Measurements from ENCODE around the gene TIMM17B.
"Not testable (repeated sequence)": the region's sequence is repeated elsewhere in the genome, so short reads cannot be mapped to it uniquely, and the experiment has no call there.

TIMM17B gene

DNA sequence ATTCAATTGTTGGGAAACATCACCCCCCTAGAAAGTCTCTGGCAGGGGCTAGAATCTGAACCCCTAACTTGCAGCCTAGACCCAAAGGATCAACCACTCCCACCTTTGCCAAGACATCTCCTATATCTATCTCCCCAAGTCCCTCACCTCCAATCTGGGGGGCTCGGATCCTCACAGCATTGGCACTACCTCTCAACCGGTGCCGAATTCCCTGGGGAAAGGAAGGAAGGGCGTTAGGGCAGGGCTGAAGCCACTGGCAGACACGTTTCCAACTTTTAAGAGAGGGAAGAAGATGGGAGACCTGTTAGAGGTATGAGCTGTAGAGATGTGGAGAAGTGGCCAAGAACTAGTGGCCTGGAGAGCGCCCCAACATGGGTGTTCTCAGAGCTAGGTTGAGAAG lies 2.7 kb downstream of the TIMM17B start:
- no peak overlapping the region for H3K27ac Mint-ChIP-seq
- no peaks in the 10 kb centered on the region for H3K9me3 Mint-ChIP-seq
- CTCF ChIA-PET = no interaction called here
- H3K4me1 Mint-ChIP-seq = peaks cover 47% of the 10 kb centered on the region
- H3K27me3 Mint-ChIP-seq = no peaks in the 10 kb centered on the region
- H3K36me3 Mint-ChIP-seq = peaks cover 10% of the 10 kb centered on the region
- H3K4me3 Mint-ChIP-seq = no peak overlapping the region
- DNase-seq = no peak

DNA sequence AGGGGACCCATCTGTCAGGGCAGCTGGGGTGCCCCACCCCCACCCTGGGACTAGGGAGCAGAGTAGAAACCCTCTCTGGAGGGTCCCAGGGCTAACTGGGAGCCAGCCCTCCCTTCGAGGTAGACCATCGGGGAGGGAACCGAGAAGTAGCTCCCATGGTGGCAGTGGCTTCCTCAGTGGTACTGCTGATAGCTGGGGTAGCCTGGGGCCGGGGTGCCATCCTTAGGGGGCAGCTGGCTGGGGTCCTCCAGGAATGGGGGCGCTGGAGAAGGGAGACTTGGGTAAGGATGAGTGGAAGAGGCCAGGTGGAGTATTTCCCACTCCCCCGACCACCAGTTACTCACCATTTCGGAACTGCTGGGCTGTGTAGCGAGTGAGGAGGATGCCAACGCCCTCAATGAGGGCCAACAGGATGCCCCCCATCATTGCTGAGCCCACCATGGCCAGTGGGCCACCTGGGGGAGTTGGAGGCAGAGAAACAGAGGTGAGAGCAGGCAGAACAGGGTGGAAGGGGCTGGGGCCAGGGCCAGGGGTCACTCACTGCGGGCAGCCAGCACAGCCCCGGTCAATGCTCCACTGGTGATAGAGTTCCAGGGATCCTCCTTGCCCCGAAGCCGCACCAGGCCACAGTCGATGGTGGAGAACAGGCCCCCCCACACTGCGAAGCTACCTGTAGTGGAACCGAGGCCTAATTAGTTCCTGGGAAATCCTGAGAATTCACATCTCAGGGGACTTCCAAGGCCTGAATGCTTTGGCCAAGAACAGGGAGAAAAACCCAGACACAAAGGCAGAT lies 3.8 kb downstream of the TIMM17B start:
- DNase-seq = no peak
- Mint-ChIP-seq H3K36me3 (peaks cover 10% of the 10 kb centered on the region), H3K9me3 (no peaks in the 10 kb centered on the region), H3K27ac (no peak overlapping the region), H3K4me3 (no peak overlapping the region), H3K27me3 (no peaks in the 10 kb centered on the region), H3K4me1 (peaks cover 42% of the 10 kb centered on the region)
- CTCF ChIA-PET = interaction anchor here (1.3 kb wide), 1 partner anchor 53 kb away, joined by 6 read pairs; no protein-coding TSS in a partner anchor

DNA sequence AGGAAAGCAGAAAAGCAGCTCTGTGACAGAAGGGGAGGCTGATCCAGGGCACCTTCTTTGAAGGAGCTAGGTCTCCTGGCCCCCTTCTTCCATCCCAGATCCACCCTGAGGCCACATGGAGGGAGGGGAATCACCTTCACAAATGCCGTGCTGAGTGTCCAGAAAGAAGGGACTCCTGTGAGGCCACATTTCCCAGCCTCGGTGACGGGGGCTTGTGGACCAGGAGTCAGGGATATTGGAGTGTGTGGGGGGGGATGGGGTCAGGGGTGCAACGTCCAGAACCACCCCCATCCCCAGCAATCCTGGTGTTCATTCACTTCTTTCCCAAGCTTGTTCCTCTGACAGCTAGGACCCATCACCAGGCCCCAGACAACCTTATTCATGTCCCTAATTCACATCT lies 4.7 kb downstream of the TIMM17B start:
- H3K9me3 Mint-ChIP-seq = no peaks in the 10 kb centered on the region
- H3K36me3 Mint-ChIP-seq = peaks cover 10% of the 10 kb centered on the region
- no peak for DNase-seq
- H3K27me3 Mint-ChIP-seq = no peaks in the 10 kb centered on the region
- CTCF ChIA-PET = interaction anchor here (1.6 to 1.9 kb wide), 2 partner anchors 19 to 49 kb away, joined by 4 to 6 read pairs; partner anchors contain the start of gene SLC35A2
- H3K27ac Mint-ChIP-seq = peak overlapping the region; percentile 33
- H3K4me1 Mint-ChIP-seq = peaks cover 37% of the 10 kb centered on the region
- no peak overlapping the region for H3K4me3 Mint-ChIP-seq

DNA sequence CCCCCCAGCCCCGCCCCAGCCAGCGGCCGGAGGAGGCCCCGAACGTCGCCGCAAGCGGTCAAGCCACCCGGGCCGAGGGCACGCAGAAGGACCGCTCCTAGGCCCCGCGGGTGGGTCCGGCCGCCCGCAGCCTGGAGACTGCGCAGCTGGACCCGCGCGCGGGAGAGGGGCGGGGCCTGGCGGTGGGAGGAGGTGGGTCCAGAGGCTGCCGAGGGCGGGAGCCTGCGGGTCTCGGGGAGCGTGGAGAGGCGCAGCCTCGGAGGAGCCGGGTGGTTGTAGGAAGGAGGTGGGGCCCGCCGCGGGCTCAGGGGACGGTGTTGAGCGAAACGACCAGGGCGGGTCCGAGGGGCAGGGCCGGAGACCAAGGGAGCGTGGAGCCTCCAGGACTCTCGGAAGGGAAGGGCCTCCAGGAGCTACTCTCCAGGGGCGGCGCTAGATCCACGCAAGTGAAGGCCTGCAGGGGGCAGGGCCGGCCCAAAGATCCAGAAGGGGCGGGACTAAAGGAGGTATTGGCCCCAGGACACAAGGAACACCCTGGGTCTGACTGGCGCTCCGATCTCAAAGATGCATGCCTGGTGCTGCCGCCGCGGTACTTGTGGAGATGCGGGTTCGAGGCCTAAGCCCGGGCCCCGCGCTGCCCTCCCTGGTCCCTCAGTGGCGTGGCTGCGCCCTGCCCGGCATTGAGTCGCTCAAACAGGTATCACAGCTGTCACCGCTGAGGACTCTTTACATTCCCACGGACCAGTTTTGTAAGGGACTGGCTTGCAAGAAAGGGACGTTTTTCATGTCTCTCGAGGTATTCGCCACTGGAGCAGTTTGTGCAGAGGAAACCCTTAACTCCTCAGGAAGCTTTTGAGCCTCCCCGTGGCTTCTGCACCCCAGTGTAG lies 5.9 kb downstream of the TIMM17B start:
- peak overlapping the region; percentile 91 for H3K4me3 Mint-ChIP-seq
- H3K4me1 Mint-ChIP-seq = peaks cover 33% of the 10 kb centered on the region
- peak overlapping the region; percentile 83 for H3K27ac Mint-ChIP-seq
- CTCF ChIA-PET = interaction anchor here (1.0 to 1.9 kb wide), 7 partner anchors 16 to 244 kb away, joined by 3 to 8 read pairs (median 4); partner anchors contain the start of gene SLC35A2
- no peaks in the 10 kb centered on the region for H3K9me3 Mint-ChIP-seq
- peak; percentile 85 for DNase-seq
- peaks cover 9% of the 10 kb centered on the region for H3K36me3 Mint-ChIP-seq
- no peaks in the 10 kb centered on the region for H3K27me3 Mint-ChIP-seq

DNA sequence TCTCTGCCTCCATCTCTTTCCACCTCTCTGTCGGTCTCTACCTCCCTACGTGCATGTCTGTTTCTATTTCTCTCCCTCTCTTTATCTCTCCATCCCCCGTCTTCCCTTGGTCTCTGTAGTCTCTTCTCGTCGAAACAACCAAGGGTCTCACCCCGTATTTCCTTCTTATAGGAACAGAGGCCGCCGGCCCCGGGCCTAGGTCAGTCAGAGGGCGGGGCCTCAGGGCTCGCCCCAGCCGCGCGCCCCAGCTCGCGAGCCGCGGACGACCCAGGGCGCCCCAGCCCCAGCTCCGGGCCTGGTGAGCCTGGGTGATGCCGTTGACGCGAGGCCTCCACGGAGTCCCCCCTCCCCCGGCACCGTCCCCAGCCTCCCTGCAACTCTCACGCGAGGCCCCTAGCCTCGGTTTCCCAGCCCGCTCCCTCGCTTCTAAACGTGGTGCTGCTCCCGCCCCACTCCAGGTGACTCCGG lies 6.6 kb downstream of the TIMM17B start:
- Mint-ChIP-seq H3K27ac (peak overlapping the region; percentile 85), H3K4me3 (peak overlapping the region; percentile 91), H3K27me3 (no peaks in the 10 kb centered on the region), H3K36me3 (peaks cover 9% of the 10 kb centered on the region), H3K4me1 (peaks cover 28% of the 10 kb centered on the region), H3K9me3 (no peaks in the 10 kb centered on the region)
- CTCF ChIA-PET = interaction anchor here (1.0 to 1.9 kb wide), 6 partner anchors 16 to 243 kb away, joined by 3 to 8 read pairs (median 5); partner anchors contain the start of gene SLC35A2
- DNase-seq = no peak

DNA sequence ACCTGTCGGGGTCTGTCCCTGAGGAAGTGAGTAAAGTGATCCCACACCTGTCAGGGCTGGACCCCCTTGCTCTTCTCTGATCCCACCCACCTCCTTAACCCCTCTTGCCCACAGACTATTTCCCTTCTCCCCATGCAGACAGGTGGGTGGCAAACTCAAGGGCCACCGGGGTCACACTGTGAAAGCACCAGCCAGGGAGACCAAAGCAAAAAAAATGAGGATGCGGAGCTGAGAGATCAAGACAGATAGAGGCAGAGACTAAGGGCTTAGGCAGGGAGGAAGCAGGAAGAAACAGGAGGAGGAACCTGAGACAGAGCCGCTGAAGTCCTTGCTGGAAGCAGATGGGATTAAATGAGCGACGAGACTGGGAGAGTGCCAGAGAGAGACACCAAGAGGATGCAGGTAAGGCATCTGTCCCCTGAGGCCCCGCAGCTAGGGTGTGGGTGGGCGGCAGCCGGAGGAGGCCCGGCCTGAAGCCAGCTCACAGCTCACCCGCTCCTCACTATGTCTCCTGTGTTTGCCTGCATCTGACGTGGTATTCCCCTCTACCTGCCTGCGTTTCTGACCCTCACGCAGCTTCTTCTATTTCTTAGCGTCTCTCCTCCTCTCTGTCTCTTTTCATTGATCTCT lies 7.2 kb downstream of the TIMM17B start:
- CTCF ChIA-PET = interaction anchor here (1.5 kb wide), 1 partner anchor 50 kb away, joined by 7 read pairs; no protein-coding TSS in a partner anchor
- H3K4me3 Mint-ChIP-seq = peak overlapping the region; percentile 91
- peaks cover 9% of the 10 kb centered on the region for H3K36me3 Mint-ChIP-seq
- H3K4me1 Mint-ChIP-seq = peaks cover 27% of the 10 kb centered on the region
- no peaks in the 10 kb centered on the region for H3K27me3 Mint-ChIP-seq
- H3K27ac Mint-ChIP-seq = peak overlapping the region; percentile 85
- no peaks in the 10 kb centered on the region for H3K9me3 Mint-ChIP-seq
- no peak for DNase-seq

DNA sequence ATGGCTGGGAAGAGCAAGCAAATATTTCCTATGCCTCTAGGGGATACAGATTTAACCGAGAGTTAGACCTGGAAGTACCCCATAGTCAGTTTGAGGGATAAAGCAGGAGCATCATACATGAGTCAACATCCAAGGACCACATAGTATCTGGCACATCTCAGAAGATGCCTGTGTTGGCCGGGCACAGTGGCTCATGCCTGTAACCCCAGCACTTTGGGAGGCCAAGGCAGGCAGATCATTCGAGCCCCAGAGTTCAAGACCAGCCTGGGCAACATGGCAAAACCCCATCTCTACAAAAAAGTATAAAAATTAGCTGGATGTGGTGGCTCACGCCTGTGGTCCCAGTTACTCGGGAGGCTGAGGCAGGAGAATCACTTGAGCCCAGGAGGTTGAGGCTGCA lies 11.0 kb downstream of the TIMM17B start:
- H3K36me3 Mint-ChIP-seq, H3K27ac Mint-ChIP-seq, DNase-seq, H3K4me3 Mint-ChIP-seq, H3K27me3 Mint-ChIP-seq, H3K4me1 Mint-ChIP-seq, H3K9me3 Mint-ChIP-seq: not testable (repeated sequence)
- CTCF ChIA-PET = interaction anchor here (0.6 kb wide), 1 partner anchor 17 kb away, joined by 3 read pairs; no protein-coding TSS in a partner anchor

DNA sequence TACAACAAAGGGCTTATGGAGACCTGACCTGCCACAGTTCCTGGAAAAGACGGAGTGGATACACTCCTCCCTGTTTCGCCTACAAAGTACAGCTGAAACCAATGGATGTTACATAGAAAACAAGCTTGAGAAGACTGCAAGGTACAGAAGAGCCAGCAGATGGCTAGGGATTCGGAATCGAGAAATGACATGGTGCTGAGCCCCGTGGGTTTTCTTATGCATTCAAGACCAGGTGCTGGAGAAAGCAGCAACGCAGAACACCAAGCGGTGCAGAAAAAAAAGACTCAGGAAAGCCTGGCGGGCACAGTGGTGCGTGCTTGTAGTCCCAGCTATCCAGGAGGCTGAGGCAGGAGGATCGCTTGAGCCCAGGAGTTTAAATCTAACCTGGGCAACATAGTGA lies 13.8 kb downstream of the TIMM17B start:
- CTCF ChIA-PET = no interaction called here
- no peak overlapping the region for H3K4me3 Mint-ChIP-seq
- no peaks in the 10 kb centered on the region for H3K36me3 Mint-ChIP-seq
- no peaks in the 10 kb centered on the region for H3K4me1 Mint-ChIP-seq
- H3K27me3 Mint-ChIP-seq = peaks cover 10% of the 10 kb centered on the region
- H3K9me3 Mint-ChIP-seq = no peaks in the 10 kb centered on the region
- DNase-seq = no peak
- no peak overlapping the region for H3K27ac Mint-ChIP-seq

DNA sequence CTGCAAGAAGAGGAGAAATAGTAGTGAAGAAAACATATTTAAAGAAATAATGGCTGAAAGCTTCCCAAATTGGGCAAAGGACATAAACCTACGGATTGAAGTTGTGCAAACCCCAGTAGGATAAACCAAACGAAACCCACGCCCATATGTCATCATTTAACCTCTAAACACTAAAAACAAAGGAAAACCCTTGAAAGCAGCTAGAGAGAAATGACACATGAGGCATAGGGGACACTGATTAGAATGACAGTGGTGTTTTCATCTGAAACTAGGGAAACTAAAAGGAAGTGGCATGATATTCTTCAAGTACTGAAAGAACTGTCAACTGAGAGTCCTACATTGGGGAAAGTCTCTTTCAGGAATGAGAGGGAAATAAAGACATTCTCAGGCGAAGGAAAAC lies 20.6 kb downstream of the TIMM17B start:
- H3K4me1 Mint-ChIP-seq, H3K36me3 Mint-ChIP-seq, H3K27ac Mint-ChIP-seq, CTCF ChIA-PET, H3K27me3 Mint-ChIP-seq, H3K9me3 Mint-ChIP-seq, H3K4me3 Mint-ChIP-seq, DNase-seq: not testable (repeated sequence)

DNA sequence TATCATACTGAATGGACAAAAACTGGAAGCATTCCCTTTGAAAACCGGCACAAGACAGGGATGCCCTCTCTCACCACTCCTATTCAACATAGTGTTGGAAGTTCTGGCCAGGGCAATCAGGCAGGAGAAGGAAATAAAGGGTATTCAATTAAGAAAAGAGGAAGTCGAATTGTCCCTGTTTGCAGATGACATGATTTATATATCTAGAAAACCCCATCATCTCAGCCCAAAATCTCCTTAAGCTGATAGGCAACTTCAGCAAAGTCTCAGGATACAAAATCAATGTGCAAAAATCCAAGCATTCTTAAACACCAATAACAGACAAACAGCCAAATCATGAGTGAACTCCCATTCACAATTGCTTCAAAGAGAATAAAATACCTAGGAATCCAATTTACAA lies 25.6 kb downstream of the TIMM17B start:
- CTCF ChIA-PET, H3K4me3 Mint-ChIP-seq, H3K27ac Mint-ChIP-seq, H3K9me3 Mint-ChIP-seq, DNase-seq, H3K4me1 Mint-ChIP-seq, H3K36me3 Mint-ChIP-seq: not testable (repeated sequence)
- H3K27me3 Mint-ChIP-seq = peaks cover 18% of the 10 kb centered on the region

DNA sequence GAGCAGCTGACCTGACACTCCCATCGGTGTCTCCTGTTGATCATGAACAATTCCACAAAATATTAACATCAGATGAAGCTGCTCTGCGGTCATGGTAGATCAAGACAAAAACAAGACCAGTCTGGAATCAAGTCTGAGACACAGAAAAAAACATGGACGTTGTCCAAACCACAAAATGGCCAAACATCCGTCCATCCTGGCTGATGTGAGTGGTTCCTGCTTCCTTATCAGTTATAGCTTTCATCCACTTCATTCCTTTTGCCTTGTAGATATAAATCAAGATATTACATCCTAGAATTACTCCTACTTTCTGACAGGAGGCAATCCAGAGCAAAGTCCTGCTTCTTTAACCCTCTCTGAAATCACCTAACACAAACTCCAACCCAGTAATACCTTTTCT lies 33.4 kb downstream of the TIMM17B start:
- CTCF ChIA-PET = interaction anchor here (1.2 kb wide), 1 partner anchor 216 kb away, joined by 3 read pairs; no protein-coding TSS in a partner anchor
- DNase-seq = no peak

DNA sequence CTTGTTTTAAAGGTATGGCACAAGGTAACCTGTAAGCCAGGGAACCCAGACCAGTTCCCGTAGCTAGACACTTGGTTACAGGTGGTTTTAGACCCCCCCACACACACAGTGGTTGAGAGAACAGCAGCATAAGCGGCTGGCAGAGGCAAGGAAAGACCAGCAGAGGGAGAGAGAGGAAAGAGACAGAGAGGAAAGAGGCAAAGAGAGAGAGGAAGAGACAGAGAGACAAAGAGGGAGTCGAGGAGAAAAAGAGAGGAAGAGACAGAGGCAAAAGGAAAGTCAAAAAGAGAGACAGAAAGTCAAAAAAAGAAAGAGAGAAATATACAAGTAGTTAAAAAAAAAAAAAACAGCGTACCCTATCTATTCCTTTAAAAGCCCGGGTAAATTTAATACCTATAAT lies 42.7 kb downstream of the TIMM17B start:
- CTCF ChIA-PET = no interaction called here
- no peak overlapping the region for H3K4me3 Mint-ChIP-seq
- H3K27ac Mint-ChIP-seq = no peak overlapping the region
- peak; percentile 43 for DNase-seq
- no peaks in the 10 kb centered on the region for H3K9me3 Mint-ChIP-seq
- H3K4me1 Mint-ChIP-seq = peaks cover 4% of the 10 kb centered on the region
- peaks cover 29% of the 10 kb centered on the region for H3K27me3 Mint-ChIP-seq
- H3K36me3 Mint-ChIP-seq = no peaks in the 10 kb centered on the region

More for the DNA sequence above, 33.4 kb downstream of the TIMM17B start:
- Mint-ChIP-seq H3K9me3 (no peaks in the 10 kb centered on the region), H3K36me3 (no peaks in the 10 kb centered on the region), H3K27ac (no peak overlapping the region), H3K4me1 (no peaks in the 10 kb centered on the region), H3K4me3 (no peak overlapping the region), H3K27me3 (peaks cover 19% of the 10 kb centered on the region)

DNA sequence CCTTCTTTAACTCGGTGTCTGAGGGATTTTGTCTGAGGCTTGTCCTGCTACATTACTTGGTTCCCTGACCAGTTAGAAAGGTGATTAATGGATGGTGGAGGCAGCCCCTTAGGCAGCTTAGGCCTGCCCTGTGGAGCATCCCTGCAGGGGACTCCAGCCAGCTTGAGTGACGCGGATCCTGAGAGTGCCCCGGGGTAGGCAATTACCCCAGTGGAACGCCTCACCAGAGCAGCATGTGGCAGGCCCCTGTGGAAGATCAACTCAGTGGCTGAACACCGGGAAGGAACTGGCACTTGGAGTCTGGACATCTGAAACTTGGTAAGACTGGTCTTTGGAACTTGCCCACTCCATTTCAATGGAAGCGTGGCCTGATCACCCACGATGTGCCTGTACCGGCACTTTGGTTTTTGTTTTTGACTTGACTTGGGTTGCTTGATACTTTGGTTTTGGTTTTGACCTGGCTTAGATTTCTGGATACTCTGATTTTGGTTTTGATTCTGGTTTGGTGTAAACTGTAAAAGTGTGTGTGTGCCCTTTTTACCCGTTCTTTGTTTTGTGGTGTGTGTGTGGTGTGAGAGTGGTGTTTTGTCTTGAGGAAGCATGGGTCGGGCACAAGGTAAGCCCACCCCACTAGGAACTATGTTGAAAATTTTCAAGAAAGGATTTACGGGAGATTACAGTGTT lies 43.3 kb downstream of the TIMM17B start:
- DNase-seq, H3K4me3 Mint-ChIP-seq, H3K9me3 Mint-ChIP-seq, H3K4me1 Mint-ChIP-seq, CTCF ChIA-PET, H3K27ac Mint-ChIP-seq, H3K36me3 Mint-ChIP-seq: not testable (repeated sequence)
- peaks cover 29% of the 10 kb centered on the region for H3K27me3 Mint-ChIP-seq
